Fibroblast of peridontal ligament (primary cell): ENCODE data around the gene UCK2.

Experiments
- DNase-seq: peaks from one replicate; pipeline ENCODE4 v3.0.0-alpha.2; 2010; ENCODE audit errors: extremely low read depth

The UCK2 gene

DNA sequence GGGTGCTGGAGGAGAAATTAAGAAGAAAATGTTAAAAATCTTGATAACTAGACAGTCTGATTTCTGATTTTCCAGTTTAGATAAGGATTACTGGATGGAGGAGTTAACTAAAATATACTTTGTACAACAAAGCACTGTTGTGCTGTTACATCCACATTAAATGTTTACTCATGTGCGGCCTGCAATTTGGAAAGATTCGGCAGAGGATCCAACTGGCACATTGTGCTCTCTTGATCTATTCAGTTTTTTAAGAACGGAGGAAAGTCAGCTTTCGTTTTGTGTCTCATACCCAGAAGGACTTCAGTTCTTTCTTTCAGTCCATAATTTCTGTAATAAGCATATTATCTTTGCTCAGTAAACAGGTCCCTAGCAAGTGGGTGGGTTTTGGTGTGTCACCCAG, 52.5 kb downstream of the UCK2 start:
- DNase-seq, result peak; percentile 63

GRCh38 chr1:165880993-165881392, 53.6 kb downstream of the UCK2 start:
- DNase-seq, result no peak

DNA sequence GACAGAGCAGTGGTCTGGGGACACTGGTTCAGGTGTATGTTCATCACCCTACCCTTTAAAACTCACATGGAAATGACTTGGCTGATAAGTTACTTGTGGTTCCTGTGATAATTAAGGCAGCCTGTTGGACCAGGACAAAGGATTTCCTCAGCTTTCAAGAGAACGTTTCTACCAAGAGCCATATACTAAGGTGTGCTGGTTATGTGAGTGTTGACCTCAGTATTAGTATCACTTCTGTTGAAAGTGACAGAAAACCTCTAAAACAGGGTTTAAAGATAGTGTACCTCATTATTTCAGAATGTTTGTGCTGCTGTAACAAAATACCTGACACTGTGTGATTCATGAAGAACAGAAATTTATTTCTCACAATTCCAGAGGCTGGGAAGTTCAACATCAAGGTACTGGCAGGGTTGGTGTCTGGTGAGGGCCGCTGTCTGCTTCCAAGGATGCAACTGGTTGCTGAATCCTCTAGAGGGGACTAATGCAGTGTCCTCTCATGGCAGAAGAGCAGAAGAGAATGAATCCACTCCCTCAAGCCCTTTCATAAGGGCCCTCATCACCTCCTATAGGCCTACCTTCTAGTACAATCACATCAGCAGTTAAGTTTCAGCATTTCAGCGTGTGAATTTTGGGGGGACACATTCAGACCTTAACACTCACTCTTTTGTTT, 54.9 kb downstream of the UCK2 start:
- no peak for DNase-seq

- no peak for DNase-seq
Observed at GRCh38 chr1:165883056-165883455, 55.6 kb downstream of the UCK2 start.

GRCh38 chr1:165884009-165884689, 56.7 kb downstream of the UCK2 start:
- DNase-seq, result no peak

- DNase-seq, result no peak
Observed at GRCh38 chr1:165884690-165885304, 57.4 kb downstream of the UCK2 start.

GRCh38 chr1:165885305-165885694, 57.9 kb downstream of the UCK2 start:
- no peak for DNase-seq

DNA sequence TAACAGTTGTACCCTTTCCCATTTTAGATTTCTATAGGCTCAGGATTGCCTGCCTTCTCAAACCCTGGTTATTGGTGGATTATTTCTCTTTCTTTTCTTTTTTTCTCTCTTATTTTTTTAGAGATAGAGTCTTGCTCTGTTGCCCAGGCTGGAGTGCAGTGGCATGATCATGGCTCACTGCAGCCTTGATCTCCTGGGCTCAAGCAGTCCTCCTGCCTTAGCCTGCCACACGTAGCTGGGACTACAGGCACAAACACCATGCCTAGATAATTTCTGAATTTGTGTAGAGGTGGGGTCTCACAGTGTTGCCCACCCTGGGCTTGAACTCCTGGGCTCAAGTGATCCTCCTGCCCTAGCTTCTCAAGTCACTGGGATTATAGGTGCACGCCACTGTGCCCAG, 58.8 kb downstream of the UCK2 start:
- DNase-seq, result no peak

DNA sequence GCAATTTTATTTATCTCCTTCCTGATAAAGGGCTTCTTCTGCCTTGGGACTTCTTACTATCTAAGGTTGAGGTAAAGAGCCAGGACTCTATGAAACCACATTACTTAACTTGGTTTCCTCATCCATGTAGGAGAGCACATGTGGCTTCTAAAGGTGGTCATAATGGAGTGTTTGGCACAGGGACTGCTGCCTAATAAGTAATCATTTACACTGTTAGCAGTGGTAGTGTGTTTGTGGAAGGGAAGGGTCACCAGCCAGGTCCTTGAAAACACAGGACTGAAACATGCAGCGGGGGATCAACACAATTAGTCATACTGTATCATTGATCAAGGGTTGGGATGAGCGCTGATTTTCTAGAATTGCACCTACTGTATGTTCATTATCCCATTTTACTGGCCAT, 59.6 kb downstream of the UCK2 start:
- no peak for DNase-seq

- no peak for DNase-seq
Observed at GRCh38 chr1:165887877-165888551, 60.6 kb downstream of the UCK2 start.

- no peak for DNase-seq
Observed at GRCh38 chr1:165888552-165888920, 61.1 kb downstream of the UCK2 start.

- DNase-seq, result peak; percentile 35
Observed at GRCh38 chr1:165890684-165891083, 63.3 kb downstream of the UCK2 start.

GRCh38 chr1:165891111-165891860, 63.9 kb downstream of the UCK2 start:
- DNase-seq, result peak; percentile 18

DNA sequence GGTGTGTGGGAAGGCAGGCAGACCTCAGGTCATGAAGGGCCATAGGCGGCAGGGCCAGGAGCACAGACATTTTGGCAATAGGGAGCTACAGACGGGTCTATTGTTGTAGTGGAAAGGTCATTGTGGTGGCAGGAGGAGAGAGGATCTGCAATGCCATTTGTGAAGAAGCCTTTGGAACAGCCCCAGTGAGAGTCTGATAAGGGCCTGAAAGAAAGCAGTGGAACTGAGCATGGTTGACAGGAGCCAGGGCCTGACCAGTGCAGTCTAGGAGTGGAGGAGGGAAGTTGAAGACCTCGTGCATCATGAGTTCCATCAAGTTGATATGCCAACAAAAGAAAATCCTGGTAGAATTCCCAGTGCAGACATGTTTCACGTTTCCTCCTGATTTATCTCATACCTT, 65.5 kb downstream of the UCK2 start:
- DNase-seq, result no peak

- no peak for DNase-seq
Observed at GRCh38 chr1:165893507-165893906, 66.1 kb downstream of the UCK2 start.

- DNase-seq, result peak; percentile 53
Observed at GRCh38 chr1:165894591-165894990, 67.2 kb downstream of the UCK2 start.

GRCh38 chr1:165895451-165895871, 68.0 kb downstream of the UCK2 start:
- DNase-seq, result peak; percentile 49

DNA sequence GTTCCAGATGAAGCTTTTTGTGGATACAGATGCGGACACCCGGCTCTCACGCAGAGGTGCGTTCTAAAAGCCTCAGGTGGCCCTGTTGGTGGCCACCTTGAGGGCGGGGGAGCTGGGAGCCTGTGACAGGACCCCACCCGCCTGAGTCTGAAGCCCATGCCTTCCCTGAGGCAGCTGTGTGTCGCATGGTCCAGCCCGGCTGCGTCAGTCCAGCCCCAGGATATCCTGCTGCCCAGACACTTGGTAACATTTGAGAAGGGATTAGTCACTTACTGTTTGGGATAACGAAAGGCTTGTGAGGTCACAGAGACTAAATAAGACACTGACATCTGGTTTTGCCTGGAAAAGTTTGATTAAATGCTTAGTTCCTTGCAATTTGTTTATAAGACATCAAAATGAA, 68.9 kb downstream of the UCK2 start:
- DNase-seq, result peak; percentile 96

DNA sequence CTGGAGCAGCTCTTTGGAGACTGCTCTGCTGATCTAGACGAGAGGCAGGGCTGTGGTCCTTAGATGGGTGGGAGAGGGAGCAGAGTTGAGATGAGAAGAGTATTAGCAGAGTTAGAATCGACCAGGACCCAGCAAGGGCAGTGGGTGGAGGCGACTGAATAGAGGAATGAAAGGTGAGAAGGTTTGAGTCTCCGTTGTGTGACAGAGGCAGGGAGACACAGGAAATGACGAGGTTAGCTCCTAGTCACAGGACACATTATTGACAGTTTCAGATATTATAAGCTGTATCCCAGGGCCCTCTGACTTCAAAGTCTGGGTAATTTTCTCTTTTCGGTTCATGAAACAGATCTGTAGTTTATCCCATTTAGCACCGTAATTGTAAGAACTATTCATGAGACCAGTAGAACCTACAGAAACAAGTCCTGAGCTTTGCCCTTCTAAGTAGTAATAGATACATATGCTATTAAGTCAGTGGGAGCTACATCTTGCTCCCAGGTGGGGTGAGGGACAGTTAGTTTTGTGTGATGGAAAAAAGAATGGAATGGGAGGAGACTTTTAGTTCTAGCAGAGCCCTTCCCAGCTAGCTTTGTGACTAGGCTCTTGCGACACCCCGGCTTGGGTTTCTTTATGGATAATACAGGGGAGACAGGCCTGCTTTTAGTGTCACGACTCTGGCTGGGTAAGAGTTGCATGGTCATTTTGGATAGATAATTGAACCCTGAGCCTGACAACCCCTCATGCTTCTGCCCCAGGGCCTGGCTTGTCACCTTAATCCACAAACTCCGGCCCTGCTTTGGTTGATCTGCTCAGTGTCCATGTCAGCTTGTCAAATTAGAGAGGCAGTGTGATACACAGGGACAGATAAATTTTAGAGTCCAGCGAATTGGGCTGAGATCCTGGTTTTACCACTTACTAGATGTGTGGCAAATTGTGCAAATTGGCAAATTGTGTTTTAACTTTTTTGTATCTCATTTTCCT, 70.2 kb downstream of the UCK2 start:
- peak; percentile 62 for DNase-seq

GRCh38 chr1:165898837-165899236, 71.4 kb downstream of the UCK2 start:
- peak; percentile 95 for DNase-seq

DNA sequence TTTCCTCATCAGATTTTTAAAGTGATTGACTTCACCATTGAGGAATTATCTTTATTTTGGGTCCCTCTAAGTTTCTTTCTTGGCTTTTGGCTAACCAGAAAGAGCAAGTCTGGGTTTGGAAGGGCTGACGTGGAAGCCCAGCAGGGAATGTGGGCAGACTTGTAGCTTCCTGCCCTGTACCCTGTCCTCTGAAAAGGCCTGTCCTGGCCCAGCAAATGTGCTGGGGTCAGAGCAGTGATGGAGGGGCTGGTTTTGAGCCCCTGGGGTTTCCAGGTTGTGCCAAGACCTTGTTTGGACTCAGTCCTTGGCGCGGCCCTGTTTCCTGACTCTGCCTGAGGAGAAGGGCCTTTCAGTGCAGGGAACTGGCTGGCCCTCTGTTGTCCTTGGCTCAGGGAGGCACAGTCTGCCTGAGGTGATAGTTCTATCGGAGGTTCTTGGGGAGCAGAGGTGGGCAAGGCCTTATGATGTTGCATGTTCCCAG, 72.1 kb downstream of the UCK2 start:
- DNase-seq, result peak; percentile 59
